HG03432 (cell line): ENCODE data around the gene SMC1B.

ENCODE experiments used
- ATAC-seq: cut with Tn5 transposase; IDR thresholded peaks from one replicate; pipeline ENCODE4 v1.9.1; 2021; ENCODE audit warnings: mild to moderate bottlenecking, moderate library complexity; ENCODE audit not compliant: unreplicated experiment

The SMC1B gene

GRCh38 chr22:45323695-45324094 is 89.7 kb downstream of the SMC1B start:
- no peak for ATAC-seq

GRCh38 chr22:45322873-45323525 is 90.4 kb downstream of the SMC1B start:
- ATAC-seq = no peak

GRCh38 chr22:45321827-45322226 is 91.6 kb downstream of the SMC1B start:
- ATAC-seq = no peak

- ATAC-seq = no peak
Observed at GRCh38 chr22:45320357-45320976, 92.9 kb downstream of the SMC1B start.

- ATAC-seq = no peak
Observed at GRCh38 chr22:45319324-45319685, 94.1 kb downstream of the SMC1B start.

GRCh38 chr22:45318558-45319323 is 94.7 kb downstream of the SMC1B start:
- peak; percentile 50 for ATAC-seq

GRCh38 chr22:45318168-45318557 is 95.2 kb downstream of the SMC1B start:
- ATAC-seq = peak; percentile 78

GRCh38 chr22:45317551-45318167 is 95.7 kb downstream of the SMC1B start:
- no peak for ATAC-seq

GRCh38 chr22:45316796-45317526 is 96.4 kb downstream of the SMC1B start:
- ATAC-seq = no peak

- ATAC-seq = no peak
Observed at GRCh38 chr22:45314786-45315185, 98.6 kb downstream of the SMC1B start.

GRCh38 chr22:45314054-45314721 is 99.2 kb downstream of the SMC1B start:
- no peak for ATAC-seq

- ATAC-seq = no peak
Observed at GRCh38 chr22:45312856-45313255, 100.5 kb downstream of the SMC1B start.

GRCh38 chr22:45312415-45312814 is 101.0 kb downstream of the SMC1B start:
- ATAC-seq = no peak

GRCh38 chr22:45310977-45311531 is 102.3 kb downstream of the SMC1B start:
- no peak for ATAC-seq

GRCh38 chr22:45310331-45310976 is 102.9 kb downstream of the SMC1B start:
- no peak for ATAC-seq

GRCh38 chr22:45309422-45310227 is 103.8 kb downstream of the SMC1B start, which contains the start of gene FAM118A:
TSS of gene FAM118A (plus strand) at chr22:45309934. CDS start at chr22:45322380, 12,446 bp downstream.
- peak; percentile 80 for ATAC-seq

- no peak for ATAC-seq
Observed at GRCh38 chr22:45308957-45309421, 104.4 kb downstream of the SMC1B start.

- no peak for ATAC-seq
Observed at GRCh38 chr22:45308391-45308956, 104.9 kb downstream of the SMC1B start.
